ENCODE data around the gene LIN7A.

Gene LIN7A

GRCh38 chr12:80937391-80938238 lies at the start of gene LIN7A:
LIN7A (minus strand) TSS chr12:80937934; CDS start chr12:80937722, 212 bp downstream.
- in situ Hi-C loops (cut with MboI; ENCODE audit: low sequenced_read_pairs), result no loop called here

GRCh38 chr12:80986224-80986623 lies 48.5 kb upstream of the LIN7A start:
- in situ Hi-C loops (cut with MboI; ENCODE audit: low sequenced_read_pairs), result no loop called here

GRCh38 chr12:80979816-80980215 lies 42.1 kb upstream of the LIN7A start:
- in situ Hi-C loops (cut with MboI; ENCODE audit: low sequenced_read_pairs), result no loop called here

- in situ Hi-C loops (cut with MboI; ENCODE audit: low sequenced_read_pairs), result no loop called here
Measured at GRCh38 chr12:80979251-80979650, 41.5 kb upstream of the LIN7A start.

GRCh38 chr12:80977346-80977745 lies 39.6 kb upstream of the LIN7A start:
- in situ Hi-C loops (cut with MboI; ENCODE audit: low sequenced_read_pairs), result no loop called here

- in situ Hi-C loops (cut with MboI; ENCODE audit: low sequenced_read_pairs), result no loop called here
Measured at GRCh38 chr12:80968326-80968725, 30.6 kb upstream of the LIN7A start.

GRCh38 chr12:80967565-80967964 lies 29.8 kb upstream of the LIN7A start:
- in situ Hi-C loops (cut with MboI; ENCODE audit: low sequenced_read_pairs), result no loop called here

GRCh38 chr12:80966001-80966400 lies 28.3 kb upstream of the LIN7A start:
- in situ Hi-C loops (cut with MboI; ENCODE audit: low sequenced_read_pairs), result no loop called here

- in situ Hi-C loops (cut with MboI; ENCODE audit: low sequenced_read_pairs), result no loop called here
Measured at GRCh38 chr12:80958162-80958561, 20.4 kb upstream of the LIN7A start.

- in situ Hi-C loops (cut with MboI; ENCODE audit: low sequenced_read_pairs), result no loop called here
Measured at GRCh38 chr12:80954857-80955520, 17.3 kb upstream of the LIN7A start.

GRCh38 chr12:80952443-80952842 lies 14.7 kb upstream of the LIN7A start:
- in situ Hi-C loops (cut with MboI; ENCODE audit: low sequenced_read_pairs), result no loop called here

- in situ Hi-C loops (cut with MboI; ENCODE audit: low sequenced_read_pairs), result no loop called here
Measured at GRCh38 chr12:80946591-80946990, 8.9 kb upstream of the LIN7A start.

GRCh38 chr12:80943338-80943737 lies 5.6 kb upstream of the LIN7A start:
- in situ Hi-C loops (cut with MboI; ENCODE audit: low sequenced_read_pairs), result no loop called here

GRCh38 chr12:80941916-80942315 lies 4.2 kb upstream of the LIN7A start:
- in situ Hi-C loops (cut with MboI; ENCODE audit: low sequenced_read_pairs), result no loop called here

GRCh38 chr12:80939231-80939950 lies 1.7 kb upstream of the LIN7A start:
- in situ Hi-C loops (cut with MboI; ENCODE audit: low sequenced_read_pairs), result no loop called here

- in situ Hi-C loops (cut with MboI; ENCODE audit: low sequenced_read_pairs), result no loop called here
Measured at GRCh38 chr12:80938397-80938796, 663 bp upstream of the LIN7A start.

GRCh38 chr12:80936642-80937390 lies 918 bp downstream of the LIN7A start:
- in situ Hi-C loops (cut with MboI; ENCODE audit: low sequenced_read_pairs), result no loop called here

GRCh38 chr12:80936353-80936641 lies 1.4 kb downstream of the LIN7A start:
- in situ Hi-C loops (cut with MboI; ENCODE audit: low sequenced_read_pairs), result no loop called here

- in situ Hi-C loops (cut with MboI; ENCODE audit: low sequenced_read_pairs), result no loop called here
Measured at GRCh38 chr12:80935111-80935510, 2.6 kb downstream of the LIN7A start.

GRCh38 chr12:80925983-80926382 lies 11.8 kb downstream of the LIN7A start:
- in situ Hi-C loops (cut with MboI; ENCODE audit: low sequenced_read_pairs), result no loop called here

- in situ Hi-C loops (cut with MboI; ENCODE audit: low sequenced_read_pairs), result no loop called here
Measured at GRCh38 chr12:80925237-80925636, 12.5 kb downstream of the LIN7A start.
